Activated naive CD8-positive, alpha-beta T cell (primary cell): ENCODE data around the gene RNASE13.
"Not testable (repeated sequence)": the region's sequence is repeated elsewhere in the genome, so short reads cannot be mapped to it uniquely, and the experiment has no call there.

Experiments used
- H3K27ac Mint-ChIP-seq: one replicate; pipeline ENCODE4 v1.8.0; 2021; ENCODE audit warnings: mixed read lengths
- H3K27me3 Mint-ChIP-seq: one replicate; pipeline ENCODE4 v1.8.0; 2021; ENCODE audit warnings: mixed read lengths
- H3K36me3 Mint-ChIP-seq: one replicate; pipeline ENCODE4 v1.8.0; 2021; ENCODE audit warnings: mixed read lengths
- H3K4me1 Mint-ChIP-seq: one replicate; pipeline ENCODE4 v1.8.0; 2021; ENCODE audit warnings: low read depth, mixed read lengths
- H3K4me3 Mint-ChIP-seq: one replicate; pipeline ENCODE4 v1.8.0; 2021; ENCODE audit warnings: mild to moderate bottlenecking, mixed read lengths
- H3K9me3 Mint-ChIP-seq: one replicate; pipeline ENCODE4 v1.8.0; 2021; ENCODE audit warnings: low read depth, mixed read lengths

Gene RNASE13

DNA sequence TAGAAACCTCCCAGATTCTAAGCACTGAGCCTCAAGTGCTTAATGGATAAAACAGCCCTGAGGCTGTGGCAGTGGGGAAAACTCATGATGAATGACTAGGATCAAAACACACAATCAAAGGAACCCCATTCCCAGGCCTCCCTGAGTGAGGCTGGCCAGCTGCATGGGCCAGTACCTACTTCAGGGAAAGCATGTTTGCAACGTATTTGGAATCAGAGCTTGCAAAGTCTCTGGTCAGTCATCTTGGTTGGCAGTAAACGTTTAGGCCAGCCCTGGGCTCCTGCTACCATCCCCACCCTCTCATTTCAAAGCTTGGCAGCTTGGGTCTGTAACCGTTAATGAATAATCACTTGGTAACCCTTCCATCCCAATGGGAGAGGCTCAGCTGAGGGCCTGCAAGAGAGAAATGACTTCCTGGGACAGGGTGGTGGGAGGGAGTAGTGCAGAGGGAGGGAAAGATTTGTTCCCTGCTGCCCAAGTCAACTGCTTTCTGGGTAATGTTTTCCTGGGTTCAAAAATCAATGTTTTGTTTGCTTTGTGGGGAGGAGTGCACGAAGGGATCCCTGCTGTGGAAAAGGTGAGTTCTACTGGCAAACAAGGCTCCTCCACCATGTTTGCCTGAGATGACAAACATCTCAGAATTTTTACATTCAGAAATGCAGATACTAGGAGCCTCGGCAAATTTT, 21.0 kb upstream of the RNASE13 start:
- Mint-ChIP-seq H3K4me1 (no peaks in the 10 kb centered on the region), H3K4me3 (no peak overlapping the region), H3K36me3 (no peaks in the 10 kb centered on the region), H3K9me3 (no peaks in the 10 kb centered on the region), H3K27me3 (no peaks in the 10 kb centered on the region), H3K27ac (no peak overlapping the region)

DNA sequence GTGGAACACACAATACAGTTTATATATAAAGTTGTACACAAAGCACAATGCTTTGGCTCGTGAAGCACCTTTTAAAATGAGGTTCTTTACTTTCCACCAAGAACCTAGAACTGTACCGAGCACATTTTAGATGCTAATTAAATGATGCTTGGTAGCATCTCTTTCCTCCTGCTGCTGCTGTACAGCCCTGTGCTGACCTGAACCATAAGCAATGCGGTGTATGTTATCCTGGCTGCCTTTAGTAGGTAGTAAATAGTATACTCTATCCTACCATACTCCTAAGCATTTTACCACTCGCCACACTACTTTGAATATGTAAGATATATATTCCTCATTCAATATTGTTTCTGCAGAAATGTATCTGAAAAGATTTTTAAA, 20.1 kb upstream of the RNASE13 start:
- no peaks in the 10 kb centered on the region for H3K9me3 Mint-ChIP-seq
- peaks cover 2% of the 10 kb centered on the region for H3K27me3 Mint-ChIP-seq
- H3K4me1 Mint-ChIP-seq: no peaks in the 10 kb centered on the region
- H3K27ac Mint-ChIP-seq: no peak overlapping the region
- no peak overlapping the region for H3K4me3 Mint-ChIP-seq
- no peaks in the 10 kb centered on the region for H3K36me3 Mint-ChIP-seq

DNA sequence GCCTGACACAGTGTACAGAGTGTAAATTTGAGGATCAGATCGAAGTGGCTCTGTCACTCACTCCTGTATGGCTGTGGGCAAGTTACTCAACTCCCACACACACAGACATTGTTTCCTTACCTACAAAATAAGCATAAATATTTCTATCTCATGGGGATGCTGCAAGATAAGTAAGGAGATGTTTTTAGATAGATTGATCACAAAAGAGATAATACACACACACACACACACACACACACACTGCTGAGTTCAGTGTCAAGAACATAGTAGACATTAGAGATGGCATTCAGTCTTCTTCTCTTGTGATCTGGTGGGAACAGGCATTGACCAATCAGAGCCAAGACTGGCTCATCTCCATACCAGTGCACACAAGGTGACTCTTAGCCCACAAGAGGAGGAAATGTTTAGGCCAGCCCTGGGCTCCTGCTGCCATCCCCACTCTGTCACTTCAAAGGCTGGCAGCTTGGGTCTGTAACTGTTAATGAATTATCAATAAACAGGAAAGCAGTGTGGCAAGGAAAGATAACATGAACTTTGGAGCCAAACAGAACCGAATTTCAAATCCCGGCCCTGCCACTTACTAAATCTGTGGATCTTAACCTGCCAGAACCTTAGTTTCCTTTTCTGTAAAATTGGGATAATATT, 19.6 kb upstream of the RNASE13 start:
- Mint-ChIP-seq H3K27ac (no peak overlapping the region), H3K4me1 (no peaks in the 10 kb centered on the region), H3K27me3 (peaks cover 2% of the 10 kb centered on the region), H3K9me3 (no peaks in the 10 kb centered on the region), H3K4me3 (no peak overlapping the region), H3K36me3 (no peaks in the 10 kb centered on the region)

DNA sequence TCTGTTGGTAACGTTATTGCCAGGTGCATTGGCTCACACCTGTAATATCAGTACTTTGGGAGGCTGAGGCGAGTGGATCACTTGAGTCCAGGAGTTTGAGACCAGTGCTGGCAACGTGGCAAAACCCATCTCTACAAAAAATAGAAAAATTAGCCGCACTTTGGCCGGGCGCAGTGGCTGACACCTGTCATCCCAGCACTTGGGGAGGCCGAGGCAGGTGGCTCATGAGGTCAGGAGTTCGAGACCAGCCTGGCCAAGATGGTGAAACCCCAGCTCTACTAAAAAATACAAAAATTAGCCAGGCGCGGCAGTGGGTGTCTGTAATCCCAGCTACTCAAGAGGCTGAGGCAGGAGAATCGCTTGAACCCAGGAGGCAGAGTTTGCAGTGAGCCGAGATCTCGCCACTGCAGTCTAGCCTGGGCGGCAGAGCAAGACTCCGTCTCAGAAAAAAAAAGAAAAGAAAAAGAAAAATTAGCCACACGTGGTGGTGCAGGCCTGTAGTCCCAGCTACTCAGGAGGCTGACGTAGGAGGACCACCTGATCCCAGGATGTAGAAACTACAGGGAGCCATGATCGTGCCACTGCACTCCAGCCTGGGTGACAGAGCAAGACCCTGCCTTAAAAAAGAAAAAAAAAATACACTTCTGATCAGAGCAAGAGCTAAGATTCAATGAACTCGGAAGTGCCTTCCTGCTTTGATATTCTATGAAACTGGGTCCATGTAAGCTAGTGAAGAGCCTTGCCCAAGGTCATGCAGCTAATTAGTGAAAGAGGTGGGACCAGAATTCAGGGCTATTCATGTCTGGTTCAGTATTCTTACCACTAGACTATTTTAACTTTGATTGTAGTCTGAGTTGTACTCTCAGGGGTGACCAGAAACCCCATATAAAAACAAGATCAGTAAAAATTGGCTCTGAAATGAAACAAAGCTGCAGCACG, 18.8 kb upstream of the RNASE13 start:
- H3K9me3 Mint-ChIP-seq: no peaks in the 10 kb centered on the region
- H3K4me1 Mint-ChIP-seq: no peaks in the 10 kb centered on the region
- no peak overlapping the region for H3K4me3 Mint-ChIP-seq
- peaks cover 2% of the 10 kb centered on the region for H3K27me3 Mint-ChIP-seq
- H3K36me3 Mint-ChIP-seq: no peaks in the 10 kb centered on the region
- no peak overlapping the region for H3K27ac Mint-ChIP-seq

DNA sequence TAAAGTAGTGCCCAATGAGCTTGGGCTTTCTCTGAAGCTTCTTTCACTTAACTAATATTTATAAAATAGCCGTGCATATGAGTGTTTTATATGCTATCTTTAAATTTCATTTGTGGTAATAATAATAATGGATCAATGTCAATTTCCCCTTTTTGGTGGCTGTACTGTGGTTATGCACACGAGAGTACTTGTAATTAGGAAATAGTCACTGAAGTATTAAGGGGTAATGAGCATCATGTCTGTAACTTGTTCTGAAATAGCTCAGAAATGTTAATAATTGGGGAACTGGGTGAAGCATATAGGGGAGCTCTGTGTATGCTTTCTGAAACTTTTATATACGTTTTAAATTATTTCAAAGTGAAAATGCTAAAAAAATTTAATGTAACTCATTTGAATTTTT, 16.0 kb upstream of the RNASE13 start:
- no peaks in the 10 kb centered on the region for H3K36me3 Mint-ChIP-seq

DNA sequence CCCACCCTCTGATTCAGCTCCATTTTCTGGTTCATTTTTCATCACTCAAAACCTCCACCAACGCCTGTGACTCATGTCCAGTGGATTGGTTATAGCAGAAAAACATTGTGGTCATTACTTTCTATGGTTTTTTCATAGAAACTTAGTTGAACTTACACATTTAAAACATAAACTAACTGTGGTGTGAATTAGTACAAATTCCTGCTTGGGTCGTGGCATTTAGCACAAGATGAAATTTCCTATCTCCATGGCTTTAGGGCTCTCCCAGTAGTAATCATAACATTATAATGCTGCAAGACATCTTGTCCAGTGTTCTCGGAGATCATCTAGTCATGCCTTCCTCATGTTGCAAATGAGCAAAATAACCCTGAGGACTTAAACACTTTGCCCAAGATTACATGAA, 14.7 kb upstream of the RNASE13 start:
- H3K36me3 Mint-ChIP-seq: no peaks in the 10 kb centered on the region
- H3K4me3 Mint-ChIP-seq: no peak overlapping the region
- H3K9me3 Mint-ChIP-seq: no peaks in the 10 kb centered on the region

More for the DNA sequence above, 16.0 kb upstream of the RNASE13 start:
- peaks cover 3% of the 10 kb centered on the region for H3K27me3 Mint-ChIP-seq
- no peaks in the 10 kb centered on the region for H3K9me3 Mint-ChIP-seq
- H3K4me3 Mint-ChIP-seq: no peak overlapping the region
- no peak overlapping the region for H3K27ac Mint-ChIP-seq
- no peaks in the 10 kb centered on the region for H3K4me1 Mint-ChIP-seq

DNA sequence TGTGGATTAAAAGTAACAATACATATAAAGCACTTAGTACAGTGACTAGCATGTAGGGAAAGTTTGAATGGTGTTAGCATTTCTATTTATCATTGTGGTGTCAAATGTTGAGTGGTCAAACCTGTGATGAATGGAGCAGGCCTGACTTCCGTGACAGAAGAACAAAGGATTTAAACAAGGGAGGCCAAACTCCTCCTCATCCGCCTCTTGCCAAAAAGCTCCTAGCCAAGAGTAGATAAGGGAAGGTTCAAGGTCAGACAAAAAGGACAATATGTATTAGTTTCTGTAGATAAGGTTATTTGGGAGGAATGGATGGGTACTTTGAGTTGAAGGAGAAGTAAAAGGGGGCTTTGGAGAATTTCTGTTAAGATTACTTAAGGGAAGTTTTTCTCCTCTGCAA, 14.0 kb upstream of the RNASE13 start:
- Mint-ChIP-seq H3K9me3 (no peaks in the 10 kb centered on the region), H3K36me3 (no peaks in the 10 kb centered on the region), H3K4me3 (no peak overlapping the region), H3K4me1 (peaks cover 7% of the 10 kb centered on the region), H3K27ac (no peak overlapping the region), H3K27me3 (peaks cover 3% of the 10 kb centered on the region)

More for the DNA sequence above, 14.7 kb upstream of the RNASE13 start:
- Mint-ChIP-seq H3K27ac (no peak overlapping the region), H3K27me3 (peaks cover 3% of the 10 kb centered on the region), H3K4me1 (peaks cover 5% of the 10 kb centered on the region)

DNA sequence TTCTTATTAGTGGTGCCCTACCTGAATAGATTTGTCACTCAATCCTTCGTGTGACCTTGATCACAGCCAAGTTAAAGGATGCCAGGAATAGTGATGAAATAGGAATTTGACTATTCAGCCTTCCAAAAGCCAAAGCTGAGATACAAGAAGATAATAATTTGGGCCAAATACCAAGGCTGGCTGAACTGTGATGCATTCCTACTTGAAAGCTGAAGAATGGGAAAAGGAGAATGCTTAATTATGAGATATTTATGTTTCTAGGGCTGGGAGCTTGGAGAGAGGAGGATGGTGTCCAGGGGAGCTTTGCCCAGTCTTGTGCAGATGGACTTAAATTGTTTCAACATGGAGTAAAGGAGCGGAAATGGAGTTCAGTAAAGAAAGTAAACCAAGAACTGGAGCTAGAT, 12.8 kb upstream of the RNASE13 start:
- Mint-ChIP-seq H3K27ac (no peak overlapping the region), H3K27me3 (peaks cover 6% of the 10 kb centered on the region), H3K4me3 (no peak overlapping the region), H3K36me3 (no peaks in the 10 kb centered on the region), H3K4me1 (peaks cover 7% of the 10 kb centered on the region), H3K9me3 (no peaks in the 10 kb centered on the region)

DNA sequence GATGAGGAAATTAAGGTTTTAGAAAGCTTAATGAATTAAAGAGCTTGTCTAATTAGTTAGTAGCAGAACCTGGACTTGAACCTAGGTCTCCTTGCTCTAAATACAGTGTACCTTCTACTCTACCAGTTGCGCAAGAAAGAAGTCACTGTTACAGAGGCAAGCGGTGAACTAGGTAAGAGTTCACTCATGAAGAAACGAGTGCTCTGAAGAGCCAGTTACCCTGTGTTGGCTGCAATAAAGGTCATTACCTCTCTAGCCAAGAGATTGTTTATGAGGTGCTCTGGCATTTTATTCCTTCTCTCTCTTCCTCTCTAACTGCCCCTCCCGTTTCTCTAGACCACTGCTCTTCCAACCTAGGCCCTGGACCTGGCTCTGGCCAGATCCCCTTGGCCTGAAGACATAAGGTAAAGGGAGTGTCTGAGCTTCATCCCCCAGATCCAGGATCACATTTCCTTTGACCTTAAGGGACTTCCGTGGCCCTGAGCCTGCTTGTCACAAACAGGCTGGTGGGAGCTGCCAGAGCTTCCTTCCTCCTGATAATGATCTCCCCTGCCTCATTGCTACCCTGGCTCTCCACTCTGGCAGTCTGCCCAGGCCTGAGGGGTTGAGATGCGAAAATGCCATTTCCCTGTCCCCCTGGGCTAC, 9.5 kb upstream of the RNASE13 start:
- Mint-ChIP-seq H3K27me3 (peaks cover 6% of the 10 kb centered on the region), H3K27ac (no peak overlapping the region), H3K4me3 (no peak overlapping the region), H3K36me3 (no peaks in the 10 kb centered on the region), H3K9me3 (no peaks in the 10 kb centered on the region), H3K4me1 (peaks cover 7% of the 10 kb centered on the region)

DNA sequence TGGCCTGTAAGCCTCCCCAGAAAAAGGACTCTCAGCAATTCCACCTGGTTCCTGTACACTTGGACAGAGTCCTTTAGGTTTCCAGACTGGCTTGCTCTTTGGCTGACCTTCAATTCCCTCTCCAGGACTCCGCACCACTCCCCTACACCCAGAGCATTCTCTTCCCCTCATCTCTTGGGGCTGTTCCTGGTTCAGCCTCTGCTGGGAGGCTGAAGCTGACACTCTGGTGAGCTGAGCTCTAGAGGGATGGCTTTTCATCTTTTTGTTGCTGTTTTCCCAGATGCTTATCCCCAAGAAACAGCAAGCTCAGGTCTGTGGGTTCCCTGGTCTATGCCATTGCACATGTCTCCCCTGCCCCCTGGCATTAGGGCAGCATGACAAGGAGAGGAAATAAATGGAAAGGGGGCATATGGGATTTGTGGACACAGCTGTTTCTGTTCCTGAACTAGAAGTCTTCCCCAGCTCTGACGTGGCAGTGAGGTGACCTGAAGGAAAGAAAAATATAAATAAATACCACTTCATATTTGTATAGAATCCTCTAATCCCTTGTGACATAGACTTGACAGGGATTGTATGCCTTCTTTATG, 8.9 kb upstream of the RNASE13 start:
- Mint-ChIP-seq H3K4me3 (no peak overlapping the region), H3K27me3 (peaks cover 6% of the 10 kb centered on the region), H3K27ac (no peak overlapping the region), H3K9me3 (no peaks in the 10 kb centered on the region), H3K4me1 (peaks cover 7% of the 10 kb centered on the region), H3K36me3 (no peaks in the 10 kb centered on the region)

DNA sequence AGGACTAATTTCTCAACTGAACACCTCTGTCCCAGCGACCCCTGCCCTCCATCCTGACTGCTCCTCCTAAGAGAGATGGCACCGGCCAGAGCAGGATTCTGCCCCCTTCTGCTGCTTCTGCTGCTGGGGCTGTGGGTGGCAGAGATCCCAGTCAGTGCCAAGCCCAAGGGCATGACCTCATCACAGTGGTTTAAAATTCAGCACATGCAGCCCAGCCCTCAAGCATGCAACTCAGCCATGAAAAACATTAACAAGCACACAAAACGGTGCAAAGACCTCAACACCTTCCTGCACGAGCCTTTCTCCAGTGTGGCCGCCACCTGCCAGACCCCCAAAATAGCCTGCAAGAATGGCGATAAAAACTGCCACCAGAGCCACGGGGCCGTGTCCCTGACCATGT, 8.3 kb upstream of the RNASE13 start:
- Mint-ChIP-seq H3K27ac (no peak overlapping the region), H3K9me3 (no peaks in the 10 kb centered on the region), H3K4me3 (no peak overlapping the region), H3K4me1 (peaks cover 7% of the 10 kb centered on the region), H3K27me3 (peaks cover 6% of the 10 kb centered on the region), H3K36me3 (no peaks in the 10 kb centered on the region)

DNA sequence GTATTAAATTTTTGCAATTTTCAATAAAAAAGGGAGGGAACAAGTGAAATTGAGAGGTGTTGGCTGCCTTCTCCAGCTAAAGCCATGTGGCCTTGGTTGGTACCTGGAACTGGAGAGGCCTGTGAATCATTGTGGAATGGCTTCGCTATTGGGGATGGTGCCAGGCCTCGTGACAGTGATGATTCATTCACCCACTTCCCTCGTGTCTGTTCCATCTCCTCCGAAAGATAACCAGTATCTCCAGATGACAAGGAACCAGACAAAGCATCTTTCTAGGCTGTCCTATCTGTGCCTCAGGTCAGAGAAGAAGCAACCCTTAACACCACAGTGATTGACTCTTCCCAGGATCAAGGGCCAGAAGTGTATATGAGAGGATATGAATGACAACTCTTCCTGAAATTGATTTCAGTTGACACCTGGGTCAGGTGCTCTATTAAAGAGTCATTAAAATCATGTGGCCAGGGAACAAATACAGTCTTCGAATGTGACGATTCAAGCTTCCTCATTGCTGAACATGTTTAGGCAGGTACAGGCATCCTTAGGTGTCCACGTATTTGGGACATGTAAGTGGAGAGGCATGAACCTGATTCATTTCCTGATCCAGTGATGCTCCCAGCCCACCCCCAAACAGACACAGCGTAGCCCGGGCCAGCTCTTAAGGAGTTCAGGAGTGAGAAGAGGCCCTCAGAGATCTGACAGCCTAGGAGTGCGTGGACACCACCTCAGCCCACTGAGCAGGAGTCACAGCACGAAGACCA, 7.2 kb upstream of the RNASE13 start, which contains the start of gene RNASE7:
Gene RNASE7, plus strand, starts transcription at position 687 of the 758 bp plus-strand sequence. CDS start 631 bp downstream, outside the sequence.
- Mint-ChIP-seq H3K27me3 (peaks cover 4% of the 10 kb centered on the region), H3K27ac (no peak within 1 kb of the TSS), H3K36me3 (no peaks in the 10 kb centered on the region), H3K9me3 (no peaks in the 10 kb centered on the region), H3K4me1 (peaks cover 7% of the 10 kb centered on the region), H3K4me3 (no peak within 1 kb of the TSS)

DNA sequence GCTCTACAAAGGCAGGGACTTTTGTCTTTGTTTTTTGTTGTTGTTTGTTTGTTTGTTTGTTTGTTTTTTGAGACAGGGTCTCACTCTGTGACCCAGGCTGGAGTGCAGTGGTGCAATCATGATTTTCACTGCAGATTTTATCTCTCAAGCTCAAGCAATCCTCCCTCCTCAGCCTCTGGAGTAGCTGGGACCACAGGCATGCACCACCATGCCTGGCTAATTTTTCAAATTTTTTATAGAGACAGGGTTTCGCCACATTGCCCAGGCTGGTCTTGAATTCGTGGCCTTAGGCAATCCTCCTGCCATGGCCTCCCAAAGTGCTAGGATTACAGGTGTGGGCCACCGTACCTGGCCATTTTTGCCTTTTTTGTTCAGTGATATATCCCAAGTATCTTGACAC, 6.3 kb upstream of the RNASE13 start:
- H3K4me3 Mint-ChIP-seq, H3K36me3 Mint-ChIP-seq, H3K9me3 Mint-ChIP-seq, H3K27me3 Mint-ChIP-seq, H3K4me1 Mint-ChIP-seq, H3K27ac Mint-ChIP-seq: not testable (repeated sequence)

DNA sequence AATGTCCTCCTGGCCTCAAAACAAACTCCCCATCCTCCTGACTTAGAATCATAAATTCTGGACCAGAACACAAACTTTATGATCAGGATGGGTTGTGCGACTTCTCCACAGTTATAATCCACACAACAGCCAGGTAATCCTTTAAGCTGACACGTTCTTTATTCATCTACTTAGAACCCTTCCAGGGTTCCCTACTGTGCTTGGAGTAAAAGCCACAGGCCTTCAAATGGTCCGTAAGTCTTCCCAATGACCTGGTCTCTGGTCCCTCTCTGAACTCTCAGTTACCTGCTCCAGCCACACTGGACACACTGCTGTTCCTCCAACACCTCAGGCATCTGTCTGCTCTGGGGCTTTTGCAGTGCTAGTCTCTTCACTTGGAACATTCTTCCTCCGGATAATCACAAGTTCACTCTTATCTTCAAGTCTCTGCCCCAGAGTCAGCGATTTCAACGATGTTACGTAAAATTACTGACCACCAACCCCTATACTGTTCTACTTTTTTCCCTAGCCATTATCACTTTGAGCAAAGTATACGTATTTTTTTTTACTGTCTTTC, 5.8 kb upstream of the RNASE13 start:
- no peak overlapping the region for H3K27ac Mint-ChIP-seq
- H3K4me1 Mint-ChIP-seq: peaks cover 7% of the 10 kb centered on the region
- H3K27me3 Mint-ChIP-seq: peaks cover 4% of the 10 kb centered on the region
- H3K9me3 Mint-ChIP-seq: no peaks in the 10 kb centered on the region
- no peaks in the 10 kb centered on the region for H3K36me3 Mint-ChIP-seq
- H3K4me3 Mint-ChIP-seq: no peak overlapping the region
